HFFc6 (cell line): ENCODE data around the gene GALNT10. TPM values are rescaled to one million over a fixed set of nuclear protein-coding genes. Genes with fewer than 3 reads are reported as not detected.

Experiments
- DNase-seq: peaks from one replicate; pipeline ENCODE4 v3.0.0-alpha.2; 2018
- H3K27ac Mint-ChIP-seq: 2 replicates; pipeline ENCODE4 v1.8.0; 2020; ENCODE audit warnings: mild to moderate bottlenecking, mixed read lengths
- H3K27me3 Mint-ChIP-seq: 2 replicates; pipeline ENCODE4 v1.8.0; 2021; ENCODE audit warnings: mild to moderate bottlenecking, moderate library complexity, mixed read lengths; ENCODE audit not compliant: insufficient read depth
- H3K36me3 Mint-ChIP-seq: 2 replicates; pipeline ENCODE4 v1.8.0; 2021; ENCODE audit warnings: low read depth, mixed read lengths
- H3K4me1 Mint-ChIP-seq: 2 replicates; pipeline ENCODE4 v1.8.0; 2020; ENCODE audit warnings: low read depth, mixed read lengths
- H3K4me3 Mint-ChIP-seq: 2 replicates; pipeline ENCODE4 v1.8.0; 2020; ENCODE audit warnings: mild to moderate bottlenecking, moderate library complexity, mixed read lengths
- H3K9me3 Mint-ChIP-seq: 2 replicates; pipeline ENCODE4 v1.8.0; 2020; ENCODE audit warnings: mild to moderate bottlenecking, mixed read lengths
- microRNA-seq: library from miRNA; unstranded; fragments of <30 nt; microRNA quantifications from one replicate; pipeline ENCODE4, GENCODE V29; 2019
- total RNA-seq, 6 experiments: library from RNA; stranded (reverse); fragmentation: NEBNext Ultra II Directional; extraction: Animal tissue kit (Norgen Biotek cat#: 25700); gene quantifications; 2 replicates in 1 of 6; 3 replicates in 5 of 6; pipeline ENCODE4 v1.2.3, GENCODE V29; 2021
- TF ChIP-seq, protein P1 (sequence below): fragments of 200-600 bp; sonication (generic); IDR thresholded peaks from 2 replicates; pipeline ENCODE4 v1.5.0; 2021; ENCODE audit warnings: antibody characterized with exemption, mild to moderate bottlenecking

Gene GALNT10
- total RNA-seq, 6 experiments from 2014 or later = 129 to 161 (median 157) TPM

GRCh38 chr5:154467655-154468354 is 277.3 kb downstream of the GALNT10 start:
- DNase-seq = peak; percentile 54
- H3K4me3 Mint-ChIP-seq = no peak overlapping the region

GRCh38 chr5:154470137-154470536 is 279.6 kb downstream of the GALNT10 start:
- Mint-ChIP-seq H3K27me3 (peaks cover 47% of the 10 kb centered on the region), H3K27ac (no peak overlapping the region), H3K36me3 (no peaks in the 10 kb centered on the region), H3K9me3 (no peaks in the 10 kb centered on the region), H3K4me3 (no peak overlapping the region), H3K4me1 (peaks cover 23% of the 10 kb centered on the region)
- TF ChIP-seq, protein P1, sequence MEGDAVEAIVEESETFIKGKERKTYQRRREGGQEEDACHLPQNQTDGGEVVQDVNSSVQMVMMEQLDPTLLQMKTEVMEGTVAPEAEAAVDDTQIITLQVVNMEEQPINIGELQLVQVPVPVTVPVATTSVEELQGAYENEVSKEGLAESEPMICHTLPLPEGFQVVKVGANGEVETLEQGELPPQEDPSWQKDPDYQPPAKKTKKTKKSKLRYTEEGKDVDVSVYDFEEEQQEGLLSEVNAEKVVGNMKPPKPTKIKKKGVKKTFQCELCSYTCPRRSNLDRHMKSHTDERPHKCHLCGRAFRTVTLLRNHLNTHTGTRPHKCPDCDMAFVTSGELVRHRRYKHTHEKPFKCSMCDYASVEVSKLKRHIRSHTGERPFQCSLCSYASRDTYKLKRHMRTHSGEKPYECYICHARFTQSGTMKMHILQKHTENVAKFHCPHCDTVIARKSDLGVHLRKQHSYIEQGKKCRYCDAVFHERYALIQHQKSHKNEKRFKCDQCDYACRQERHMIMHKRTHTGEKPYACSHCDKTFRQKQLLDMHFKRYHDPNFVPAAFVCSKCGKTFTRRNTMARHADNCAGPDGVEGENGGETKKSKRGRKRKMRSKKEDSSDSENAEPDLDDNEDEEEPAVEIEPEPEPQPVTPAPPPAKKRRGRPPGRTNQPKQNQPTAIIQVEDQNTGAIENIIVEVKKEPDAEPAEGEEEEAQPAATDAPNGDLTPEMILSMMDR = no peak
- no peak for DNase-seq

More at GRCh38 chr5:154467655-154468354, 277.3 kb downstream of the GALNT10 start:
- H3K27ac Mint-ChIP-seq = no peak overlapping the region
- H3K4me1 Mint-ChIP-seq = peaks cover 28% of the 10 kb centered on the region
- no peaks in the 10 kb centered on the region for H3K9me3 Mint-ChIP-seq
- TF ChIP-seq, protein P1 = peak; percentile 98
- peaks cover 27% of the 10 kb centered on the region for H3K27me3 Mint-ChIP-seq
- no peaks in the 10 kb centered on the region for H3K36me3 Mint-ChIP-seq

Small RNAs within 50 kb of the gene (microRNA-seq; reads per million reads assigned to microRNA genes)
- 51.0 reads per million, percentile 39 among the genes with 10 or more reads in this experiment for gene MIR1294

Other genes starting within 250 kb of the GALNT10 start
- 10 to 100 TPM; 30.3 to 35.8 (median 34.6) TPM for gene FAM114A2, start 151.8 kb upstream of the GALNT10 start, total RNA-seq
- 10 to 100 TPM; 23.5 to 30.1 (median 27.3) TPM for gene MFAP3, start 151.8 kb upstream of the GALNT10 start, total RNA-seq